Left lung (tissue), 10 donors: ENCODE results near the gene NCK2. TPM values are rescaled to one million over a fixed set of nuclear protein-coding genes. Genes with fewer than 3 reads are reported as not detected.

Experiments
- ATAC-seq: fragments of 200-7000 bp; cut with Tn5 transposase; one replicate; pipeline ENCODE4 v1.9.1; 2020; ENCODE audit warnings: moderate library complexity
- DNase-seq, 4 donors: peaks; one replicate each; pipeline ENCODE4 v3.0.0-alpha.2; 2013 to 2020
- H3K27ac ChIP-seq, 2 donors: fragments of 200-600 bp; sonication (generic) in 1 of 2; one replicate each; pipeline versions ENCODE4 v1.5.0 to v1.8.0; 2020 to 2021
- H3K27me3 ChIP-seq, 2 donors: fragments of 200-600 bp; sonication (generic) in 1 of 2; one replicate each; pipeline versions ENCODE4 v1.5.0 to v1.8.0; 2020 to 2021
- H3K36me3 ChIP-seq, 2 donors: fragments of 200-600 bp; sonication (generic) in 1 of 2; one replicate each; pipeline versions ENCODE4 v1.5.0 to v1.8.0; 2020 to 2021
- H3K4me1 ChIP-seq, 2 donors: fragments of 200-600 bp; one replicate each; pipeline ENCODE4 v1.8.0; 2021
- H3K4me3 ChIP-seq, 2 donors: fragments of 200-600 bp; sonication (generic) in 1 of 2; one replicate each; pipeline versions ENCODE4 v1.5.0 to v1.8.0; 2020 to 2021; ENCODE audit warnings: mild to moderate bottlenecking in 1 of 2
- H3K9me3 ChIP-seq, 2 donors: fragments of 200-600 bp; sonication (generic) in 1 of 2; one replicate each; pipeline versions ENCODE4 v1.5.0 to v1.8.0; 2020 to 2021
- CTCF ChIP-seq, 2 donors: fragments of 200-600 bp; sonication (generic) in 1 of 2; IDR thresholded peaks; one replicate each; pipeline versions ENCODE4 v1.5.0 to v1.8.0; 2021; ENCODE audit warnings: antibody characterized with exemption in 2 of 2
- intact Hi-C, 2 donors: fragments of 100-400 bp; cut with DNase I; formaldehyde crosslinking; loops; one replicate each; pipeline versions ENCODE4 v1.11.2 to v1.14.2; 2022
- polyA plus RNA-seq, 6 donors: library from polyadenylated mRNA; unstranded; fragments of 120-200 nt; gene quantifications; one replicate each; pipeline ENCODE4 v1.2.1, GENCODE V29; 2013; ENCODE audit not compliant: insufficient read length in 6 of 6
- total RNA-seq, 2 donors: library from RNA; stranded (reverse); fragmentation: NEBNext Ultra II Directional; extraction: Animal tissue kit (Norgen Biotek cat#: 25700); gene quantifications; one replicate each; pipeline ENCODE4 v1.2.1, GENCODE V29; 2021
- donor health status: DM: no; HTN: yes; CAD: no.
- donor health status: DM: no; HTN: no; CAD: no.

NCK2 gene
- total and polyA plus RNA-seq, 8 donors, result 37.6 to 88.5 (median 71.7) TPM

DNA sequence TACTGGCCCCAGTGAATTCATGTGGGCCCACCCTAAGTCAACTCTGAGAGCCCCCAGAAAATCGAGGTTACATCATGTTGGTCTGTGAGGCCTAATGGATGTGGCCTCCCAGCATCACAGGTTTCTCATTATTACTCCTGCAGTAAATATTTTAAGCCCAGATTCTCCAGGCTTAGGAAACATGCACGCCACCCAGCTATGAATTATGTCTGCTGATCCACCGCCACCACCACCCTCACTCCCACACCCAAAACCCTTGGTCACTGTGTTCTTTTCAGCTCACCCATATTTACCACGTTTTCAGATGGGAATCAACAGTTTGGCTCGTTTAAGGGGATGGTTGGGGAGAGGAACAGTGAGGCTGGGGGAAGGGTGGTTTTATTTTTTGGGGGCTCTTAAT lies 128.6 kb downstream of the NCK2 start:
- intact Hi-C loops, result no loop called here

GRCh38 chr2:105873721-105874120 lies 129.0 kb downstream of the NCK2 start:
- intact Hi-C loops, result no loop called here
- ATAC-seq (peak; percentile 73), DNase-seq (peak in 1 of 4 donors; percentile 50)
- TF ChIP-seq CTCF (IDR thresholded peaks at IDR 0.05), result no peak
- Histone ChIP-seq H3K27me3 (no peaks in the 10 kb centered on the region), H3K9me3 (no peaks in the 10 kb centered on the region), H3K4me1 (peaks cover 0 to 17% of the 10 kb centered on the region in 2 donors), H3K36me3 (peaks cover 0 to 3% of the 10 kb centered on the region in 2 donors), H3K4me3 (no peak overlapping the region), H3K27ac (no peak overlapping the region)

More for the DNA sequence above, 128.6 kb downstream of the NCK2 start:
- ATAC-seq (no peak), DNase-seq (no peak)
- Histone ChIP-seq H3K4me1 (peaks cover 0 to 22% of the 10 kb centered on the region in 2 donors), H3K4me3 (no peak overlapping the region), H3K9me3 (no peaks in the 10 kb centered on the region), H3K27ac (no peak overlapping the region), H3K36me3 (no peaks in the 10 kb centered on the region), H3K27me3 (no peaks in the 10 kb centered on the region)
- TF ChIP-seq CTCF (IDR thresholded peaks at IDR 0.05), result no peak

DNA sequence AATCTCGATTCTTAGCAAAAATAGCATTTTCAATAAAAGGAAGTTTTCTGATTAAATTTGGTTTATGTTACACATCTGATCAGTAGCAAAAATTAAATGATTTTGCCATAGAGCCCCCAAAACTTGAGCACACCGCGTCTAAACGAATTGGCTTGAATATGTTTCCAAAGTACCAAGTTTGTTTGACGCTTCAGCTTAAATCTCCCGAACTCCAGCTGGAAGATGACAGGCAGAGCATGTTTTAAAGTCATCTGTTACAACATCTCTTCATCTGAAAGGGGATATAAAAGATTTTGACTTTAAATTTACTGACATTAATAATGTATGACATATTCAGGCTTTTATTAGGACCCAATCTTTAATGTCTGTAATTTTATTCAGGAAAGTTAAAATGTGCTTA lies 129.8 kb downstream of the NCK2 start:
- H3K36me3 ChIP-seq, result peaks cover 0 to 10% of the 10 kb centered on the region in 2 donors
- H3K27ac ChIP-seq, result no peak overlapping the region
- peaks cover 0 to 16% of the 10 kb centered on the region in 2 donors for H3K4me1 ChIP-seq
- DNase-seq (no peak), ATAC-seq (no peak)
- no peaks in the 10 kb centered on the region for H3K27me3 ChIP-seq
- no peak overlapping the region for H3K4me3 ChIP-seq
- TF ChIP-seq CTCF (IDR thresholded peaks at IDR 0.05), result no peak
- peaks cover 0 to 2% of the 10 kb centered on the region in 2 donors for H3K9me3 ChIP-seq
- intact Hi-C loops, result no loop called here

DNA sequence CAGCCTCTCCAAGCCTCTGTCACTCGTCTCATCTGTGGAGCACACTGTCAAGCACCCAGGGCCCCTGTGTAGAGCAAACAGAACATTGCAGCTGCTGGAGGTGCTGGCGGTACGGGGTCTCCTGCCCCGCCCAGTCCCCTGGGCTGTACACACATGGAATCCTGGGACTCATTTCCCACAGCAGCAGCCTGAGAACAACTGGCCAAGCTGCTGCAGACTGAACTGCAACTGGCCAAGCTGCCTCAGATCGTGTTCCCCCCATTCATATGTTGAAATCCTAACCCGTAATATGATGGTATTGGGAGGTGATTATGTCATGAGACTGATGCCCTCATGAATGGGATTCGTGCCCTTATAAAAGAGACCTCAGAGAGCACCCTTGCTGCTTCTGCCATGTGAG lies 130.5 kb downstream of the NCK2 start:
- peaks cover 0 to 16% of the 10 kb centered on the region in 2 donors for H3K4me1 ChIP-seq
- no peak for TF ChIP-seq CTCF (IDR thresholded peaks at IDR 0.05)
- no peak for ATAC-seq
- H3K27me3 ChIP-seq, result no peaks in the 10 kb centered on the region
- H3K36me3 ChIP-seq, result peaks cover 0 to 13% of the 10 kb centered on the region in 2 donors
- H3K9me3 ChIP-seq, result peaks cover 0 to 4% of the 10 kb centered on the region in 2 donors
- intact Hi-C loops, result no loop called here
- no peak overlapping the region for H3K4me3 ChIP-seq
- no peak overlapping the region for H3K27ac ChIP-seq
- no peak for DNase-seq

DNA sequence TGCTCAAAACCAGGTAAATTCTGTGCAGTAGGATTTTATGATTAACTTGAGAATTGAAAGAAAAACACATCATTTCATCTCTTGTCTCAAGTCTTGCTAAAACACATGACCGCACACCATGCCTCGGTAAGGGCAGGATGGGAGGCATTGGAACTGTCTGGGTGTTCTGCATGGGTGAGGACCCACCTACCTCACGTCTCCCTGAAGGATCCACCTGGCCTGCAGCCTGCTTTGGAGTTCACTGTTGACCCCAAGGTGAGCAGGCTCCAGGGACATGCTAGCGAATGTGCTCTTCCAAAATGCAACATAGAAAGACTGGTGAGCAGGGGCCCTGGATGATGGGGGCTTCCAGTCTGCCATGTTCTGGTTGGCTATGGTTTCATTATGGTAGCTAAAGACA lies 131.5 kb downstream of the NCK2 start:
- Histone ChIP-seq H3K4me3 (no peak overlapping the region), H3K27ac (no peak overlapping the region), H3K27me3 (no peaks in the 10 kb centered on the region), H3K4me1 (peaks cover 0 to 16% of the 10 kb centered on the region in 2 donors), H3K36me3 (peaks cover 0 to 17% of the 10 kb centered on the region in 2 donors), H3K9me3 (peaks cover 0 to 4% of the 10 kb centered on the region in 2 donors)
- intact Hi-C loops, result no loop called here
- no peak for TF ChIP-seq CTCF (IDR thresholded peaks at IDR 0.05)
- ATAC-seq (no peak), DNase-seq (no peak)
